Large intestine (tissue), 3 donors: ENCODE measurements around the gene CAMK1G. TPM values are rescaled to one million over a fixed set of nuclear protein-coding genes. Genes with fewer than 3 reads are reported as not detected.

Source experiments
- DNase-seq, 2 donors: peaks; one replicate each; pipeline versions ENCODE4 v3.0.0 to v3.0.0-alpha.2; 2013
- H3K27ac ChIP-seq: one replicate; pipeline ENCODE4 v1.5.1; 2013; ENCODE audit warnings: low read length
- H3K27me3 ChIP-seq: 2 replicates; pipeline ENCODE4 v1.6.1; 2013; ENCODE audit warnings: low read length; ENCODE audit not compliant: control insufficient read depth, insufficient read depth
- H3K36me3 ChIP-seq: 2 replicates; pipeline ENCODE4 v1.6.1; 2013; ENCODE audit warnings: low read length; ENCODE audit not compliant: control insufficient read depth, insufficient read depth
- H3K4me1 ChIP-seq: one replicate; pipeline ENCODE4 v1.6.1; 2013; ENCODE audit warnings: low read length; ENCODE audit not compliant: control insufficient read depth, insufficient read depth
- H3K4me3 ChIP-seq: one replicate; pipeline ENCODE4 v1.5.1; 2013; ENCODE audit warnings: low read length
- H3K9me3 ChIP-seq: one replicate; pipeline ENCODE4 v1.6.1; 2013; ENCODE audit warnings: mild to moderate bottlenecking, low read depth, low read length, moderate library complexity; ENCODE audit not compliant: control insufficient read depth
- WGBS: methylation state at CpG from one replicate; pipeline ENCODE4 v1.1.5; 2013; ENCODE audit warnings: low lambda C conversion rate; ENCODE audit not compliant: insufficient coverage; 5-methylcytosine and 5-hydroxymethylcytosine counted together
- polyA plus RNA-seq: library from polyadenylated mRNA; unstranded; fragments of 120-200 nt; gene quantifications from one replicate; pipeline ENCODE4 v1.2.1, GENCODE V29; 2013

The CAMK1G gene
- polyA plus RNA-seq, 1 donor: 0.63 TPM

GRCh38 chr1:209549443-209550205 lies 33.9 kb upstream of the CAMK1G start:
- DNase-seq: peak; percentile 62 to 90
- H3K36me3 ChIP-seq: no peaks in the 10 kb centered on the region

GRCh38 chr1:209550519-209550918 lies 33.0 kb upstream of the CAMK1G start:
- H3K27ac ChIP-seq: peak overlapping the region; percentile 67
- H3K4me3 ChIP-seq: no peak overlapping the region
- peaks cover 31% of the 10 kb centered on the region for H3K4me1 ChIP-seq
- no peaks in the 10 kb centered on the region for H3K36me3 ChIP-seq
- H3K27me3 ChIP-seq: no peaks in the 10 kb centered on the region
- WGBS: no CpG with 5 or more reads among the region's 2 CpGs
- H3K9me3 ChIP-seq: no peaks in the 10 kb centered on the region
- DNase-seq: no peak

More at GRCh38 chr1:209549443-209550205, 33.9 kb upstream of the CAMK1G start:
- WGBS: no CpG with 5 or more reads among the region's 6 CpGs
- Histone ChIP-seq H3K27me3 (no peaks in the 10 kb centered on the region), H3K27ac (peak overlapping the region; percentile 67), H3K4me3 (no peak overlapping the region), H3K4me1 (peaks cover 31% of the 10 kb centered on the region), H3K9me3 (no peaks in the 10 kb centered on the region)

DNA sequence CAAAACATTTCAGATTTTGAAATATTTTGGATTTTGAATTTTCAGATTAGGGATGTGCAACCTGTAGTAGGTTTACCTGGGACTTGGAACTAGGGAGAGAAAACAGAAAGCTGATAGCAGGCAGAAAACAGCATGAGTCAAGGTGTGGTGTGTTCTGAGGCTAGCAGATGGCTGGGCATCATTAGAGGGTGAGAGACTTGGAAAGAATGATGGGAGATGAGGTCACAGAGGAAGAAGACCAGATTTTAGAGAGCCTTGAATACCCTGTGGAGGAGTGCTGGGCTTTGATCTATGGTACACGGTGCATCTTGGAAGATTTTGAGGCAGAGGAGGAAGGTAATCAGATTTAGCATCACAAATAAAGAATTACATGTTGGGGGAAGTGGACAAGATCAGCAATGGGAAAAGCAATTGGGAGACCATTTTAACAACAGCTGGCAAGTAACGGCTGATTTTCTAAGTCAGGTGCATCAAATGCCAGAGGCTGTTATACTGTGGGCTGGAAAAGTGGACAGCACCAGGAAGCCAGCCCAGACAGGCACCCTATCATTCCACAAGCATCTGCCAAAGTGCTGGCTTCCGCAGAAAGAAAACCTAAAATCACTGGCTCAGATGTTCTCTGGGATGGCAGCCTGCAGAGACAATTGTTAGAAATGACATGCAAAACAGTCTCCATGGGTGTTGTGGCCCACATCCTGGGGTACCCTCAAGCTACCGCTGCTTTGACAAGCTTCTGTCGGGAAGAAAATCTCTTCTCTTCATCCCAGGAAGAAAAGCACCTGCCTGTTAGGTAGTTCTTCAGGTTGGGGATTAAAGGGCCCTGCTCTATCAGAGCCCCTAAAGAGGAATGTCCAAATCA lies 30.9 kb upstream of the CAMK1G start:
- Histone ChIP-seq H3K27me3 (no peaks in the 10 kb centered on the region), H3K36me3 (no peaks in the 10 kb centered on the region), H3K4me1 (peaks cover 31% of the 10 kb centered on the region), H3K27ac (no peak overlapping the region), H3K9me3 (no peaks in the 10 kb centered on the region), H3K4me3 (no peak overlapping the region)
- 71% methylated on average over 1 of the region's 5 CpGs for WGBS
- no peak for DNase-seq

DNA sequence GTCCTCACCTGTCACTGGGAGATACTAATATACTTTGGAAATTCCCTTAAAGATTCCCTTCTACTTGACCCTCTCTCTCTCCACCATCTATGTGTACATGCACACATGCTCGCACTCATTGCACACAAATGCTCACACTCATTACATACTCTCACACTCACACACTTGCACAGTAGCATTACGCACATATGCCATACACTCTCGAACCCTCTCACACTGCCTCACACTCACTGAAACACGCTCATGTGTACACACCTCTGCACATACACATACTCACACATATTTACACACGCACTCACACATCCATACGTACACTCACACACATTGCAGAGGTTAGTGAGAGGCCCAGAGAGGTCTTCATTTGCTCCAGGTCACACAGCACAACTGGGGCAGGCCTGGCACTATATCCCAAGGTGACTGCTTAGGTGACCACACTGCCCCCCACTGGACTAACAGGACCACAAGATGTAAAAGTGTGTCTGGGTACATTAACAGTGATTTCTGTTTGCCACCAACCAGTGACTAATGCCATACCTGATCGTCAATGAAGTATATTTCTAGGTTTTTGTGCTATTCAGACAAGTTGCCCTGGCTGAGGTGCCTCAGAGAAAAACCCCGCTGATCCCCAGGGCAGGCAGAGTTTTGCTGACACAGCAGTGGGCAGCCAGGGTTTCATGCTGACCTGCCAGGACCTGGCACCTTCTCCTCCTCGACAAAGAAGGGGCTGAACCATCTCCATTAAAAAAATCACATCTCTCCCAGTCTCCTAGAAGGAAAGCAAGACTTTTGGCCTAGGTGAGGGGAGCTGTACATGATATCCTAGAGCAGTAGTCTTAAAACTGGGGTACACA lies 28.5 kb upstream of the CAMK1G start:
- H3K9me3 ChIP-seq: no peaks in the 10 kb centered on the region
- no peaks in the 10 kb centered on the region for H3K27me3 ChIP-seq
- no peak overlapping the region for H3K4me3 ChIP-seq
- H3K36me3 ChIP-seq: no peaks in the 10 kb centered on the region
- H3K4me1 ChIP-seq: peaks cover 17% of the 10 kb centered on the region
- DNase-seq: no peak
- H3K27ac ChIP-seq: no peak overlapping the region
- no CpG with 5 or more reads among the region's 9 CpGs for WGBS

- Histone ChIP-seq H3K9me3 (no peaks in the 10 kb centered on the region), H3K27ac (no peak overlapping the region), H3K27me3 (no peaks in the 10 kb centered on the region), H3K4me3 (no peak overlapping the region), H3K36me3 (no peaks in the 10 kb centered on the region), H3K4me1 (peaks cover 7% of the 10 kb centered on the region)
- no CpG with 5 or more reads among the region's 1 CpG for WGBS
- DNase-seq: no peak
Observed at GRCh38 chr1:209556162-209556690, 27.3 kb upstream of the CAMK1G start.

GRCh38 chr1:209557221-209557620 lies 26.3 kb upstream of the CAMK1G start:
- DNase-seq: no peak
- H3K36me3 ChIP-seq: no peaks in the 10 kb centered on the region
- no peaks in the 10 kb centered on the region for H3K9me3 ChIP-seq
- no peak overlapping the region for H3K27ac ChIP-seq
- H3K27me3 ChIP-seq: no peaks in the 10 kb centered on the region
- no peaks in the 10 kb centered on the region for H3K4me1 ChIP-seq
- no peak overlapping the region for H3K4me3 ChIP-seq

- no peak for DNase-seq
- WGBS: no CpG with 5 or more reads among the region's 3 CpGs
Observed at GRCh38 chr1:209560529-209560928, 23.0 kb upstream of the CAMK1G start.

DNA sequence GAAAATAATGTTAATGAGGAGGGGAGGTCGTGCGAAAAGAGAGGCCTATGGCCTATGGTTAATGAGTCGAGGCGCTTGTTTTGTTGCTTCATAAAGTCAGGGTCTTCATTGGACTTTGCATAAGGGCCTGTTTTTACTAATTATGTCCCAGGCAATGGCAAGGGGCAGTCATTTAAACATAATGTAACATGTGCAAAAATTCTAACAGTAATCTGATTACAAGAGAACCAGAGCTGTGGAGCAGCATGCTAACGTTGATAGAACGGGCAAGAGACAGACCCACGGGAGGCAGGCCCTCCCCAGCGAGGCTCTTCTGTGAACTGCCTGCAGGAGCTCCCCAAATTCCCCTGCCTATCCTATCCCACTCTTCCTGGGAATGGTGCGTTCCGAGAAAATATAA lies 22.6 kb upstream of the CAMK1G start:
- no peak for DNase-seq
- no peaks in the 10 kb centered on the region for H3K36me3 ChIP-seq
- H3K27ac ChIP-seq: no peak overlapping the region
- H3K9me3 ChIP-seq: peaks cover 3% of the 10 kb centered on the region
- no peaks in the 10 kb centered on the region for H3K27me3 ChIP-seq
- H3K4me3 ChIP-seq: no peak overlapping the region
- no CpG with 5 or more reads among the region's 10 CpGs for WGBS
- H3K4me1 ChIP-seq: peaks cover 7% of the 10 kb centered on the region

More at GRCh38 chr1:209560529-209560928, 23.0 kb upstream of the CAMK1G start:
- Histone ChIP-seq H3K4me1 (peaks cover 6% of the 10 kb centered on the region), H3K4me3 (no peak overlapping the region), H3K36me3 (no peaks in the 10 kb centered on the region), H3K9me3 (peaks cover 3% of the 10 kb centered on the region), H3K27ac (no peak overlapping the region), H3K27me3 (no peaks in the 10 kb centered on the region)

GRCh38 chr1:209561532-209561931 lies 22.0 kb upstream of the CAMK1G start:
- Histone ChIP-seq H3K9me3 (peaks cover 3% of the 10 kb centered on the region), H3K36me3 (no peaks in the 10 kb centered on the region), H3K4me1 (peaks cover 11% of the 10 kb centered on the region), H3K4me3 (no peak overlapping the region), H3K27me3 (no peaks in the 10 kb centered on the region), H3K27ac (no peak overlapping the region)
- no peak for DNase-seq
- WGBS: 100% methylated on average over 1 of the region's 6 CpGs

DNA sequence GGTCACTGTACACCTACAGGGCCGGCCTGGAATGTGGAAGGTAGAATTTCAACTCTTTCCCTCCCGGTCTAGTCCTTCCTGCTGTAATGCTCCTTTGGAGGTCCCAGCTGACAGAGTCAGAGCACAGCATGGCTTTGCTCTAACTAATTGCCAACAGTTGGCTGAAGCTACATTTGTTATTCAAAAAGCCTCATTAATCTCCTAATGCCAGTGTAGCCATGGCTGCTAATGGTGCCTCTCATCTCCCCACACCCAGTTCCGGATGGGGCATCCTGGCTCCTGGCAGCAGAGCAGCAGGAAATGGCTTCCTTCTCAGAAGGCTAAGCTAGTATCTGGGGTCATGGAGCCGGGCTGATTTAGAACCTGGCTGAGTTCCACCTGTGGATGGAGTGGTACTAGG lies 18.7 kb upstream of the CAMK1G start:
- WGBS: 40% methylated on average over 1 of the region's 4 CpGs
- Histone ChIP-seq H3K27me3 (no peaks in the 10 kb centered on the region), H3K27ac (no peak overlapping the region), H3K36me3 (no peaks in the 10 kb centered on the region), H3K4me1 (peaks cover 11% of the 10 kb centered on the region), H3K4me3 (no peak overlapping the region), H3K9me3 (peaks cover 3% of the 10 kb centered on the region)
- no peak for DNase-seq
